ENCODE data around the gene LIPE. TPM values are rescaled to one million over a fixed set of nuclear protein-coding genes. Genes with fewer than 3 reads are reported as not detected.
"Not testable (repeated sequence)": the region's sequence is repeated elsewhere in the genome, so short reads cannot be mapped to it uniquely, and the experiment has no call there.

LIPE gene
- total RNA-seq, 4 donors from 2014 or later, result 77.1 to 717 (median 234) TPM

DNA sequence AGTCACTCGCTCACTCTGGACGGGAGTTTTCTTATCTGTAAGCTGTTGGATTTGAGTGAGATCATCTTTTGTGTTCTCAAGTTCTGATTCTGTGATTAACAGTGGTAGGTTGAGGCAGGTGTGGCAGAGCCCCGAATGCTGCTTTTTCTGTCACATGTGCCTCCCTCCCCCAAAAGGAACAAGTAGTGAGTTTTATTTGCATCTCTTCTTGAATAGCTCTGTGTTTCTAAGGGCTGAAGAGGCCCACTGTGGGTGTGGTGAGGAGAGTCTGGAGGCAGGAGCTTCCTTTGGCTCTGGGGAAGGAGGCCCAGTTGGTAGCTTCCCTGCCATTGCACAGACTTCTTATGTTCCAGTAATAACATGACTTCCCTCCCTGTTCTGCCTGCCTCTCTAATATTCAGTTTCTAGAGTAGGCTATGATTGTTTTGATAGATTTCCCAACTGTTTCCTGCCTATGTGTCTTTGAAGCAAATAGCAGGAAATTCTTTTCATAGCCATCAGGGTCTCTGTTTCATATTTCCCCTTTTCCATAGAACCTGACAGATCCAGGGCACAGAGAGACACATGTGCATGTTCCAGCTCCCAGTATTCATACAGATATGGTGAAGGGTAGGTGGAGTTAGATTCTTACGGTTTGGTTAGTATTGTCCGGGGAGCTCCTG is 39.5 kb upstream of the LIPE start:
- no peak for DNase-seq (ENCODE audit: low spot score in 2 of 2)

DNA sequence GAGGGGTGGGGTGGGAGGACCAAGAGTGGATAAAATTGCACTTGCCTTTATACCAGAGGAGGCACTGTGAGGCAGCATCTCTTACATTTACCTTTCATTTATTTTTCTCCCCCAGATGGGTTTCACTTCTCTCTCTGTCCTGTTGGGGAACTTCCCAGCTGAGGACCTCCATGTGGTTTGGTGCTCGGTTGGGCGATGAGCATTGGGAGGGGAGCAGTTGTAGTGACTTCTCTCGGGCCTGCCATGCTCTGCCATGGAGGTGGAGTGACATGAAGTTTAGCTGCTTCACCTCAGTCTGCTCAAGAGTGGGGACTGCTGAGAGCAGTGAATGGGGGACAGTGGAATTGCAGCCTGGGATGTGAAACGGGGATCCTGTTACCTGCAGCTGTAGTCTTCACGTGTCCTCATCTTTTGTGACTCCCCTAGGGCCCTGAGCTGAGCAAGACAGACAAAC is 38.7 kb upstream of the LIPE start:
- no peak for DNase-seq (ENCODE audit: low spot score in 2 of 2)
- H3K4me1 ChIP-seq, result peaks cover 0 to 50% (median 5%) of the 10 kb centered on the region in 4 donors
- peak overlapping the region in 1 of 4 donors; percentile 4 for H3K27ac ChIP-seq
- no peak overlapping the region for H3K4me3 ChIP-seq
- H3K9me3 ChIP-seq, result no peaks in the 10 kb centered on the region
- H3K36me3 ChIP-seq, result no peaks in the 10 kb centered on the region
- TF ChIP-seq, protein P1, sequence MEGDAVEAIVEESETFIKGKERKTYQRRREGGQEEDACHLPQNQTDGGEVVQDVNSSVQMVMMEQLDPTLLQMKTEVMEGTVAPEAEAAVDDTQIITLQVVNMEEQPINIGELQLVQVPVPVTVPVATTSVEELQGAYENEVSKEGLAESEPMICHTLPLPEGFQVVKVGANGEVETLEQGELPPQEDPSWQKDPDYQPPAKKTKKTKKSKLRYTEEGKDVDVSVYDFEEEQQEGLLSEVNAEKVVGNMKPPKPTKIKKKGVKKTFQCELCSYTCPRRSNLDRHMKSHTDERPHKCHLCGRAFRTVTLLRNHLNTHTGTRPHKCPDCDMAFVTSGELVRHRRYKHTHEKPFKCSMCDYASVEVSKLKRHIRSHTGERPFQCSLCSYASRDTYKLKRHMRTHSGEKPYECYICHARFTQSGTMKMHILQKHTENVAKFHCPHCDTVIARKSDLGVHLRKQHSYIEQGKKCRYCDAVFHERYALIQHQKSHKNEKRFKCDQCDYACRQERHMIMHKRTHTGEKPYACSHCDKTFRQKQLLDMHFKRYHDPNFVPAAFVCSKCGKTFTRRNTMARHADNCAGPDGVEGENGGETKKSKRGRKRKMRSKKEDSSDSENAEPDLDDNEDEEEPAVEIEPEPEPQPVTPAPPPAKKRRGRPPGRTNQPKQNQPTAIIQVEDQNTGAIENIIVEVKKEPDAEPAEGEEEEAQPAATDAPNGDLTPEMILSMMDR (IDR thresholded peaks at IDR 0.05), result no peak
- TF ChIP-seq EP300 (IDR thresholded peaks at IDR 0.05) (no peak), POLR2A (IDR thresholded peaks at IDR 0.05) (no peak)
- 77 to 89% methylated on average over 5 of the region's 5 CpGs for WGBS, 2 donors
- no peaks in the 10 kb centered on the region for H3K27me3 ChIP-seq

More for the DNA sequence above, 39.5 kb upstream of the LIPE start:
- H3K27ac ChIP-seq, result peak overlapping the region in 3 of 4 donors; percentile 4 to 22 (median 17)
- H3K4me1 ChIP-seq, result peaks cover 0 to 46% (median 5%) of the 10 kb centered on the region in 4 donors
- 51 to 55% methylated on average over 5 of the region's 5 CpGs for WGBS, 2 donors
- TF ChIP-seq POLR2A (IDR thresholded peaks at IDR 0.05), result no peak
- TF ChIP-seq, protein P1 (IDR thresholded peaks at IDR 0.05), result no peak
- no peak for TF ChIP-seq EP300 (IDR thresholded peaks at IDR 0.05)
- no peak overlapping the region for H3K4me3 ChIP-seq
- no peaks in the 10 kb centered on the region for H3K27me3 ChIP-seq
- no peaks in the 10 kb centered on the region for H3K36me3 ChIP-seq
- no peaks in the 10 kb centered on the region for H3K9me3 ChIP-seq

DNA sequence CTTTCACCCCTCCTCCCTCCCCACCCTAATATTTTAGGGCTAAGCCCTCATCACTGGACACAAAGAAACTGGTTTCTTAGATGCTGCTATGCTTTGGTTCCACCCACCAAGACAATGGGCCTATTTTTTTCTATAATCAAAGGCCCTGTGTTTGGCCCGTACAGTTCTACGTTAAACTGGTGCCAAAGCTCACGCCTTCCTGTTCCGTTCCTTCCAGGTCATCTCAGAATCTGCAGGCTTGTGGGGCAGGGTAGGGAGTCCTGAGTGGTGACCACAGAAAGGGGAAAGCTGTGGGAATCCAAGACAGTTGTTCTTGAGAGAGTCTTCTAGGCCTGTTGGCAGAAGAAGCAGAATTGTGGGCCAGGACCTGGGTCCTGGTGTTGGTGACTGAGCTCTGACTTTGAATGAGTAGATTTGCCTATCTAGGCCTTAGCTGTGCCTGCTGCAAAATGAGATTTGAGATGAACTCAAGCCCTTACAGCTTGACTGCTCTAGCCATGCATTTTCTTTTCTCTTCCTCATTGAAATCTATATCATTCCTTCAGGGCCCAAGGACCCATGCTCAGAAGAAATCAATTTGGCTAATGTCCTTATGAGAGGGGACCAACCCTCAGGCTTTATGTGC is 34.6 kb upstream of the LIPE start:
- no peak overlapping the region for H3K4me3 ChIP-seq
- peak overlapping the region; percentile 50 to 84 (median 74) for H3K27ac ChIP-seq
- TF ChIP-seq, protein P1 (IDR thresholded peaks at IDR 0.05), result no peak
- TF ChIP-seq EP300 (IDR thresholded peaks at IDR 0.05) (peak; percentile 21 to 65), POLR2A (IDR thresholded peaks at IDR 0.05) (no peak)
- H3K9me3 ChIP-seq, result no peaks in the 10 kb centered on the region
- H3K4me1 ChIP-seq, result peaks cover 0 to 34% (median 5%) of the 10 kb centered on the region in 4 donors
- H3K36me3 ChIP-seq, result no peaks in the 10 kb centered on the region
- no peak for DNase-seq (ENCODE audit: low spot score in 2 of 2)
- 21 to 31% methylated on average over 4 of the region's 4 CpGs for WGBS, 2 donors
- no peaks in the 10 kb centered on the region for H3K27me3 ChIP-seq

DNA sequence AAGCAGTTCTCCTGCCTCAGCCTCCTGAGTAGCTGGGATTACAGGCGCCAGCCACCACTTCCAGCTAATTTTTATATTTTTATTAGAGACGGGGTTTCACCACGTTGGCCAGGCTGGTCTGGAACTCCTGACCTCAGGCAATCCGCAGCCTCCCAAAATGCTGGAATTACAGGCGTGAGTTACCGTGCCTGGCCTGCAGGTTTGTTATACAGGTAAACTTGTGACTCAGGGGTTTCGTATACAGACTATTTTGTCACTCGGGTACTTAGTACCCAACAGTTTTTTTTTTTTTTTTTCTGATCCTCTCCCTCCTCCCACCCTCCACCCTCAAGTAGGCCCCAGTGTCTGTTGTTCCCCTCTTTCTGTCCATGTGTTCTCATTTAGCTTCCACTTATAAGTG is 34.0 kb upstream of the LIPE start:
- not testable (repeated sequence) for H3K4me3 ChIP-seq; H3K27me3 ChIP-seq; H3K36me3 ChIP-seq; DNase-seq (ENCODE audit: low spot score in 2 of 2); H3K9me3 ChIP-seq
- 70 to 71% methylated on average over 8 of the region's 8 CpGs for WGBS, 2 donors
- Histone ChIP-seq H3K27ac (peak overlapping the region in 2 of 4 donors; percentile 80 to 84), H3K4me1 (peaks cover 0 to 29% (median 5%) of the 10 kb centered on the region in 4 donors)

DNA sequence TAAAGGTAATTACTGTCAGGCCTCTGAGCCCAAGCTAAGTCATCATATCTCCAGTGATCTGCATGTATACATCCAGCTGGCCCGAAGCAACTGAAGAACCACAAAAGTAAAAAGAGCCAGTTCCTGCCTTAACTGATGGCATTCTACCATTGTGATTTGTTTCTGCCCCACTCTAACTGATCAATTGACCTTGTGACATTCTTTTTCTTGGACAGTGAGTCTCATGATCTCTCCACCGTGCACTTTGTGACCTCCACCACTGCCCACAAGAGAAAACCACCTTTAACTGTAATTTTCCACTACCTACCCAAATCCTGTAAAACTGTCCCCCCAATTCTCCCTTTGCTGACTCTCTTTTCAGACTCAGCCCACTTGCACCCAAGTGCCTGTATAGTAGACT is 32.7 kb upstream of the LIPE start:
- H3K9me3 ChIP-seq, result no peaks in the 10 kb centered on the region
- H3K4me1 ChIP-seq, result peaks cover 0 to 32% (median 5%) of the 10 kb centered on the region in 4 donors
- 72 to 83% methylated on average over 2 of the region's 2 CpGs for WGBS, 2 donors
- peak overlapping the region in 1 of 4 donors; percentile 1 for H3K27ac ChIP-seq
- H3K4me3 ChIP-seq, result no peak overlapping the region
- no peaks in the 10 kb centered on the region for H3K27me3 ChIP-seq
- no peaks in the 10 kb centered on the region for H3K36me3 ChIP-seq
- DNase-seq (ENCODE audit: low spot score in 2 of 2), result no peak
- TF ChIP-seq, protein P1 (IDR thresholded peaks at IDR 0.05), result no peak
- no peak for TF ChIP-seq EP300 (IDR thresholded peaks at IDR 0.05)
- no peak for TF ChIP-seq POLR2A (IDR thresholded peaks at IDR 0.05)

All from tibial nerve (tissue), 4 donors.